IMR-90 (cell line): ENCODE results near the gene SNTG2. TPM values are rescaled to one million over a fixed set of nuclear protein-coding genes. Genes with fewer than 3 reads are reported as not detected.

Experiments
- ATAC-seq: fragments of 200-7000 bp; cut with Tn5 transposase; 2 replicates; pipeline ENCODE4 v1.9.1; 2020; ENCODE audit warnings: low read depth, mild to moderate bottlenecking, moderate library complexity
- BruUV-seq: library from RNA; stranded (reverse); fragments of 400-500 nt; replicated peaks from 2 replicates; lab custom pipeline; 2021; lab: Mats Ljungman, UMichigan
- CTCF ChIA-PET: fragments of 300-600 bp; formaldehyde crosslinking; extraction: SDS; loops from one replicate; lab custom pipeline; 2021; ENCODE audit warnings: antibody characterized with exemption; lab: Yijun Ruan, JAX
- POLR2A ChIA-PET: fragments of 300-600 bp; sonication (Branson Sonifier 250); formaldehyde crosslinking; loops from one replicate; lab custom pipeline; 2022; ENCODE audit warnings: antibody characterized with exemption; ENCODE audit not compliant: unreplicated experiment; lab: Charles Lee
- DNase-seq: peaks from one replicate; pipeline ENCODE4 v3.0.0; 2013
- H2AFZ ChIP-seq: replicated peaks from 2 replicates; pipeline ENCODE3; 2013; ENCODE audit warnings: low read length, mild to moderate bottlenecking; ENCODE audit not compliant: poor library complexity
- H2AK5ac ChIP-seq: 2 replicates; pipeline ENCODE4 v1.6.1; 2013; ENCODE audit warnings: low read depth, low read length, inconsistent platforms
- H2AK9ac ChIP-seq: replicated peaks from 2 replicates; pipeline ENCODE3; 2013; ENCODE audit warnings: mild to moderate bottlenecking, low read depth, low read length, moderate library complexity; ENCODE audit not compliant: poor library complexity
- H2BK120ac ChIP-seq: 2 replicates; pipeline ENCODE4 v1.6.1; 2013; ENCODE audit warnings: low read depth, low read length, inconsistent platforms
- H2BK15ac ChIP-seq: 3 replicates; pipeline ENCODE4 v1.6.1; 2013; ENCODE audit warnings: low read depth, low read length, inconsistent platforms
- H2BK20ac ChIP-seq: 2 replicates; pipeline ENCODE4 v1.6.1; 2013; ENCODE audit warnings: low read depth, mild to moderate bottlenecking, inconsistent platforms, low read length, moderate library complexity
- H2BK5ac ChIP-seq: 2 replicates; pipeline ENCODE4 v1.6.1; 2013; ENCODE audit warnings: mild to moderate bottlenecking, low read depth, low read length, inconsistent platforms; ENCODE audit not compliant: poor library complexity, severe bottlenecking
- H3K14ac ChIP-seq: replicated peaks from 2 replicates; pipeline ENCODE4 v1.6.1; 2013; ENCODE audit warnings: low read depth, low read length, inconsistent platforms
- H3K18ac ChIP-seq: 2 replicates; pipeline ENCODE4 v1.6.1; 2013; ENCODE audit warnings: low read depth, low read length, control low read depth
- H3K23ac ChIP-seq: 2 replicates; pipeline ENCODE4 v1.6.1; 2013; ENCODE audit warnings: low read depth, low read length, inconsistent platforms
- H3K27ac ChIP-seq: 2 replicates; pipeline ENCODE4 v1.5.1; 2013; ENCODE audit warnings: mild to moderate bottlenecking, control low read depth, low read length; ENCODE audit not compliant: insufficient read depth
- H3K27me3 ChIP-seq: 2 replicates; pipeline ENCODE4 v1.6.1; 2013; ENCODE audit warnings: low read length; ENCODE audit not compliant: control insufficient read depth, insufficient read depth
- H3K36me3 ChIP-seq: 2 replicates; pipeline ENCODE4 v1.6.1; 2013; ENCODE audit warnings: low read length, mixed read lengths; ENCODE audit not compliant: control insufficient read depth, insufficient read depth
- H3K4ac ChIP-seq: 2 replicates; pipeline ENCODE4 v1.6.1; 2013; ENCODE audit warnings: low read depth, low read length, inconsistent platforms
- H3K4me1 ChIP-seq: 2 replicates; pipeline ENCODE4 v1.6.1; 2013; ENCODE audit warnings: low read length, mixed read lengths; ENCODE audit not compliant: control insufficient read depth, insufficient read depth
- H3K4me2 ChIP-seq: 2 replicates; pipeline ENCODE4 v1.6.1; 2013; ENCODE audit warnings: low read depth, mild to moderate bottlenecking, control low read depth, low read length, moderate library complexity
- H3K4me3 ChIP-seq: 2 replicates; pipeline ENCODE4 v1.5.1; 2013; ENCODE audit warnings: low read depth, mild to moderate bottlenecking, control low read depth, low read length, moderate library complexity; ENCODE audit not compliant: insufficient read depth
- H3K56ac ChIP-seq: 2 replicates; pipeline ENCODE4 v1.6.1; 2013; ENCODE audit warnings: low read length, inconsistent platforms; ENCODE audit not compliant: insufficient read depth; ENCODE audit errors: extremely low read depth
- H3K79me1 ChIP-seq, 2 experiments: 2 replicates each; pipeline ENCODE4 v1.6.1; 2013; ENCODE audit warnings: low read length in 2 of 2, inconsistent platforms in 1 of 2, low read depth in 1 of 2
- H3K9ac ChIP-seq: 2 replicates; pipeline ENCODE4 v1.6.1; 2013; ENCODE audit warnings: low read depth, low read length, control low read depth
- H3K9me1 ChIP-seq: 2 replicates; pipeline ENCODE4 v1.6.1; 2013; ENCODE audit warnings: low read length, inconsistent platforms; ENCODE audit not compliant: insufficient read depth
- H3K9me3 ChIP-seq: 2 replicates; pipeline ENCODE4 v1.6.1; 2013; ENCODE audit warnings: low read length; ENCODE audit not compliant: control insufficient read depth, insufficient read depth
- H4K20me1 ChIP-seq: 2 replicates; pipeline ENCODE4 v1.6.1; 2013; ENCODE audit warnings: low read length, inconsistent platforms; ENCODE audit not compliant: insufficient read depth
- H4K5ac ChIP-seq: 2 replicates; pipeline ENCODE4 v1.6.1; 2013; ENCODE audit warnings: mild to moderate bottlenecking, low read depth, low read length, control low read depth
- H4K8ac ChIP-seq, 2 experiments: 2 replicates each; pipeline ENCODE4 v1.6.1; 2013; ENCODE audit warnings: low read depth in 2 of 2, low read length in 2 of 2, control low read depth in 1 of 2, inconsistent platforms in 1 of 2
- H4K91ac ChIP-seq: 2 replicates; pipeline ENCODE4 v1.6.1; 2013; ENCODE audit warnings: low read depth, low read length, inconsistent platforms; ENCODE audit not compliant: insufficient read depth
- MAZ ChIP-seq: IDR thresholded peaks from 2 replicates; pipeline ENCODE4 v1.6.1; 2012; ENCODE audit warnings: low read depth, mild to moderate bottlenecking, low read length, improper control_type of control experiment, moderate library complexity, borderline replicate concordance
- POLR2A ChIP-seq: IDR thresholded peaks from 2 replicates; pipeline ENCODE4 v1.6.1; 2012; ENCODE audit warnings: mild to moderate bottlenecking, low read depth, low read length
- WGBS, 2 experiments: methylation state at CpG; one replicate each; pipeline versions ENCODE4 v1.1.5 to v1.1.7; 2013; ENCODE audit warnings: missing lambda C conversion rate in 2 of 2; ENCODE audit not compliant: insufficient read length in 1 of 2; ENCODE audit errors: extremely low coverage in 2 of 2; 5-methylcytosine and 5-hydroxymethylcytosine counted together
- dilution Hi-C: fragments of 300-500 bp; cut with HindIII; formaldehyde crosslinking; loops from one replicate; pipeline ENCODE4 v1.14.3; 2018; ENCODE audit warnings: low sequenced_read_pairs; ENCODE audit not compliant: unreplicated experiment
- in situ Hi-C: fragments of 300-500 bp; cut with MboI; formaldehyde crosslinking; loops from 3 replicates; pipeline ENCODE4 v1.14.3; 2019; ENCODE audit warnings: low sequenced_read_pairs, inconsistent platforms, mixed read lengths
- intact Hi-C: fragments of 100-400 bp; cut with micrococcal nuclease; formaldehyde crosslinking; loops from 2 replicates; pipeline ENCODE4 v1.10.0; 2022
- polyA plus RNA-seq, 3 experiments: library from polyadenylated mRNA; depleted of rRNA; stranded (reverse); fragments of >200 nt; gene quantifications; 2 replicates each; pipeline ENCODE4 v1.2.3, GENCODE V29; 2012; ENCODE audit warnings: low replicate concordance in 1 of 3
- total RNA-seq: library from RNA; depleted of rRNA; stranded (reverse); fragments of >200 nt; gene quantifications from 2 replicates; pipeline ENCODE4 v1.2.3, GENCODE V29; 2012

The SNTG2 gene
- total and polyA plus RNA-seq, 2 of the 4 experiments (the other 2 are of a cell fraction), result under 0.01 to 0.17 TPM

DNA sequence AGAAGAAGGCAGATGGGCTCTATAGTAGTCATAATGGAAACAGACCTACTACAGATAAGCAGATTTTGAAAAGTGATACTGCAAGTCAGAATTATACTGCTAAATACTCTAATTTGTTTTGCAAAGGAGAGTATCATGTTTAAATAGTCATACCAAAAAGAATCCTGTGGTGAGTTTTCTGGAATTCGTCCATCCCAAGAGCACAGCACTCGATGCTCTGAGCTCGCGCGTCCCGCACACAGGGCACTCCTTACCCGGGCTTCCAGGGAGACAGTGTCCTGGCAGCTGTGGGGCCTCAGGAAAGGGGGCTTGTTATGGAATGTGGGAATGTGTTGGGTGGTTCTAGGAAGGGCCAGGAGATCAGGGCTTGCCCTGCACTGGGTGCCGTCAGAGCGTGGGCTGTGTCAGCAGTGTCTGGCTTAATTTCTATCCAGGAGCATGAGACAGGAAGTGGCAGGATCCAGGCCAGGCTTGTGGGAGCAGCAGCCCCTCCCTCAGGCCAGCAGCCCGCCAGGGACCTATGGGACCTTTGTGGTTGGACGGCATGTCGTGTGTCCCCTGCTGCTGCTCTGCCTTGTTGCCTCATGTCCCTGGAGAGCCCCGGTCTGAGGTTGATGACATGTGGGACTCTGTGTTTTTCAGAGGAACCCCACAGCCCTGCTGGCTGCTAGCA lies 269.4 kb downstream of the SNTG2 start:
- no peak overlapping the region for H3K18ac ChIP-seq
- no peak overlapping the region for H3K4me3 ChIP-seq
- no peak overlapping the region for H2BK15ac ChIP-seq
- intact Hi-C loops (loop anchor here (5.0 kb wide), 1 partner anchor 603 kb away; no protein-coding TSS in a partner anchor), in situ Hi-C loops (no loop called here), dilution Hi-C loops (no loop called here)
- H4K8ac ChIP-seq, result no peak overlapping the region
- no peak overlapping the region for H2BK120ac ChIP-seq
- no peak overlapping the region for H4K5ac ChIP-seq
- H2BK20ac ChIP-seq, result no peak overlapping the region
- no peak overlapping the region for H2AK5ac ChIP-seq
- no TSS peak for BruUV-seq
- no peak overlapping the region for H3K56ac ChIP-seq
- no peaks in the 10 kb centered on the region for H3K4me1 ChIP-seq
- WGBS, 2 experiments, result 58% methylated on average over 8 of the region's 13 CpGs; no CpG with 5 or more reads in 1 of the 2 experiments
- H3K4ac ChIP-seq, result no peak overlapping the region
- POLR2A ChIA-PET, result no interaction called here
- H3K14ac ChIP-seq, result no peak overlapping the region
- H2BK5ac ChIP-seq, result no peak overlapping the region
- H2AK9ac ChIP-seq, result peak overlapping the region; percentile 65
- no peak overlapping the region for H3K4me2 ChIP-seq
- H3K36me3 ChIP-seq, result no peaks in the 10 kb centered on the region
- DNase-seq (no peak), ATAC-seq (no peak)
- H3K9me3 ChIP-seq, result peaks cover 37% of the 10 kb centered on the region
- H4K91ac ChIP-seq, result no peak overlapping the region
- H3K79me1 ChIP-seq, result no peaks in the 10 kb centered on the region
- H3K23ac ChIP-seq, result no peak overlapping the region
- CTCF ChIA-PET, result no interaction called here
- H4K20me1 ChIP-seq, result no peaks in the 10 kb centered on the region
- H3K27me3 ChIP-seq, result no peaks in the 10 kb centered on the region
- TF ChIP-seq MAZ (no peak), POLR2A (no peak)
- no peaks in the 10 kb centered on the region for H3K9me1 ChIP-seq
- no peak overlapping the region for H2AFZ ChIP-seq
- no peak overlapping the region for H3K27ac ChIP-seq
- H3K9ac ChIP-seq, result no peak overlapping the region
